SJSA1 (cell line): ENCODE data around the gene ZBTB44. TPM values are rescaled to one million over a fixed set of nuclear protein-coding genes. Genes with fewer than 3 reads are reported as not detected.

Source experiments
- DNase-seq, 2 experiments: peaks; one replicate each; pipeline ENCODE4 v3.0.0-alpha.2; 2015 to 2020; ENCODE audit warnings: low spot score in 2 of 2, low read depth in 1 of 2
- H3K27ac ChIP-seq: fragments of 250-450 bp; sonication (Bioruptor Pico); 2 replicates; pipeline ENCODE4 v1.5.1; 2020; ENCODE audit warnings: mild to moderate bottlenecking, moderate library complexity
- H3K27me3 ChIP-seq: fragments of 250-450 bp; sonication (Bioruptor Pico); replicated peaks from 2 replicates; pipeline ENCODE4 v1.5.1; 2020; ENCODE audit warnings: mild to moderate bottlenecking, moderate library complexity
- H3K36me3 ChIP-seq: fragments of 250-450 bp; sonication (Bioruptor Pico); 2 replicates; pipeline ENCODE4 v1.5.1; 2020; ENCODE audit warnings: mild to moderate bottlenecking
- H3K4me1 ChIP-seq: fragments of 250-450 bp; sonication (Bioruptor Pico); replicated peaks from 2 replicates; pipeline ENCODE4 v1.6.1; 2021; ENCODE audit warnings: mild to moderate bottlenecking
- H3K4me3 ChIP-seq: fragments of 250-450 bp; sonication (Bioruptor Pico); 2 replicates; pipeline ENCODE4 v1.5.1; 2020; ENCODE audit warnings: mild to moderate bottlenecking
- H3K9me3 ChIP-seq: fragments of 250-450 bp; sonication (Bioruptor Pico); replicated peaks from 2 replicates; pipeline ENCODE4 v1.5.1; 2020; ENCODE audit warnings: mild to moderate bottlenecking
- total RNA-seq: library from RNA; depleted of rRNA; stranded (reverse); fragments of >200 nt; shearing (Covaris generic); gene quantifications from 2 replicates; pipeline ENCODE4 v1.2.3, GENCODE V29; 2014

The ZBTB44 gene
- total RNA-seq, 1 experiment from 2014 or later = 14.4 TPM

- DNase-seq = no peak
- H3K4me1 ChIP-seq = no peaks in the 10 kb centered on the region
- no peaks in the 10 kb centered on the region for H3K36me3 ChIP-seq
- no peaks in the 10 kb centered on the region for H3K27me3 ChIP-seq
- H3K9me3 ChIP-seq = no peaks in the 10 kb centered on the region
- no peak overlapping the region for H3K4me3 ChIP-seq
- no peak overlapping the region for H3K27ac ChIP-seq
These were observed 9.0 kb upstream of the ZBTB44 start for GRCh38 chr11:130323452-130324450.

GRCh38 chr11:130322126-130322525 lies 7.4 kb upstream of the ZBTB44 start:
- H3K36me3 ChIP-seq = no peaks in the 10 kb centered on the region
- H3K4me3 ChIP-seq = no peak overlapping the region
- no peaks in the 10 kb centered on the region for H3K4me1 ChIP-seq
- H3K9me3 ChIP-seq = no peaks in the 10 kb centered on the region
- H3K27ac ChIP-seq = no peak overlapping the region
- H3K27me3 ChIP-seq = no peaks in the 10 kb centered on the region
- DNase-seq = no peak

GRCh38 chr11:130318031-130318673 lies 3.4 kb upstream of the ZBTB44 start:
- H3K4me1 ChIP-seq = peaks cover 2% of the 10 kb centered on the region
- no peaks in the 10 kb centered on the region for H3K9me3 ChIP-seq
- DNase-seq = no peak
- no peak overlapping the region for H3K27ac ChIP-seq
- H3K4me3 ChIP-seq = no peak overlapping the region
- no peaks in the 10 kb centered on the region for H3K36me3 ChIP-seq
- H3K27me3 ChIP-seq = no peaks in the 10 kb centered on the region

GRCh38 chr11:130315354-130315970 lies 745 bp upstream of the ZBTB44 start:
- no peak for DNase-seq
- peaks cover 4% of the 10 kb centered on the region for H3K4me1 ChIP-seq
- H3K9me3 ChIP-seq = no peaks in the 10 kb centered on the region
- H3K27me3 ChIP-seq = no peaks in the 10 kb centered on the region
- peak overlapping the region; percentile 25 for H3K4me3 ChIP-seq
- H3K27ac ChIP-seq = no peak overlapping the region
- no peaks in the 10 kb centered on the region for H3K36me3 ChIP-seq

- Histone ChIP-seq H3K4me3 (peak overlapping the region; percentile 81), H3K27ac (peak overlapping the region; percentile 89), H3K36me3 (no peaks in the 10 kb centered on the region), H3K9me3 (no peaks in the 10 kb centered on the region), H3K4me1 (peaks cover 4% of the 10 kb centered on the region), H3K27me3 (no peaks in the 10 kb centered on the region)
- peak; percentile 37 to 59 for DNase-seq
These were observed 450 bp downstream of the ZBTB44 start for GRCh38 chr11:130314184-130314749.

- H3K36me3 ChIP-seq = no peaks in the 10 kb centered on the region
- no peaks in the 10 kb centered on the region for H3K27me3 ChIP-seq
- H3K4me3 ChIP-seq = peak overlapping the region; percentile 81
- no peaks in the 10 kb centered on the region for H3K9me3 ChIP-seq
- H3K27ac ChIP-seq = peak overlapping the region; percentile 89
- peak in 1 of 2 experiments; percentile 1 for DNase-seq
- peaks cover 4% of the 10 kb centered on the region for H3K4me1 ChIP-seq
These were observed 1.1 kb downstream of the ZBTB44 start for GRCh38 chr11:130313383-130314183.

- no peaks in the 10 kb centered on the region for H3K27me3 ChIP-seq
- no peaks in the 10 kb centered on the region for H3K36me3 ChIP-seq
- DNase-seq = no peak
- H3K4me1 ChIP-seq = peaks cover 4% of the 10 kb centered on the region
- H3K27ac ChIP-seq = no peak overlapping the region
- H3K4me3 ChIP-seq = no peak overlapping the region
- H3K9me3 ChIP-seq = no peaks in the 10 kb centered on the region
These were observed 2.7 kb downstream of the ZBTB44 start for GRCh38 chr11:130312046-130312445.

GRCh38 chr11:130310622-130311021 lies 4.1 kb downstream of the ZBTB44 start:
- no peak for DNase-seq
- Histone ChIP-seq H3K27ac (no peak overlapping the region), H3K4me3 (no peak overlapping the region), H3K4me1 (peaks cover 4% of the 10 kb centered on the region), H3K9me3 (no peaks in the 10 kb centered on the region), H3K36me3 (no peaks in the 10 kb centered on the region), H3K27me3 (no peaks in the 10 kb centered on the region)

GRCh38 chr11:130308886-130309285 lies 5.8 kb downstream of the ZBTB44 start:
- Histone ChIP-seq H3K27me3 (no peaks in the 10 kb centered on the region), H3K9me3 (no peaks in the 10 kb centered on the region), H3K36me3 (no peaks in the 10 kb centered on the region), H3K27ac (no peak overlapping the region), H3K4me1 (peaks cover 4% of the 10 kb centered on the region; the same call in 1 of the 2 replicates), H3K4me3 (no peak overlapping the region)
- no peak for DNase-seq

- Histone ChIP-seq H3K36me3 (no peaks in the 10 kb centered on the region), H3K9me3 (no peaks in the 10 kb centered on the region), H3K4me1 (peaks cover under 1% of the 10 kb centered on the region; the same call in 1 of the 2 replicates), H3K27ac (no peak overlapping the region), H3K4me3 (no peak overlapping the region), H3K27me3 (no peaks in the 10 kb centered on the region)
- DNase-seq = no peak
These were observed 6.7 kb downstream of the ZBTB44 start for GRCh38 chr11:130308059-130308458.

GRCh38 chr11:130304651-130305050 lies 10.1 kb downstream of the ZBTB44 start:
- H3K27ac ChIP-seq = no peak overlapping the region
- H3K4me3 ChIP-seq = no peak overlapping the region
- H3K27me3 ChIP-seq = no peaks in the 10 kb centered on the region

GRCh38 chr11:130301002-130301401 lies 13.7 kb downstream of the ZBTB44 start:
- H3K36me3 ChIP-seq = no peaks in the 10 kb centered on the region
- no peaks in the 10 kb centered on the region for H3K4me1 ChIP-seq
- no peak for DNase-seq
- H3K27me3 ChIP-seq = no peaks in the 10 kb centered on the region
- no peak overlapping the region for H3K4me3 ChIP-seq
- H3K27ac ChIP-seq = no peak overlapping the region
- H3K9me3 ChIP-seq = no peaks in the 10 kb centered on the region

More at GRCh38 chr11:130304651-130305050, 10.1 kb downstream of the ZBTB44 start:
- H3K9me3 ChIP-seq = no peaks in the 10 kb centered on the region
- no peaks in the 10 kb centered on the region for H3K4me1 ChIP-seq
- DNase-seq = no peak
- H3K36me3 ChIP-seq = no peaks in the 10 kb centered on the region

- H3K4me3 ChIP-seq = no peak overlapping the region
- no peak overlapping the region for H3K27ac ChIP-seq
- no peaks in the 10 kb centered on the region for H3K27me3 ChIP-seq
- H3K36me3 ChIP-seq = no peaks in the 10 kb centered on the region
- no peaks in the 10 kb centered on the region for H3K9me3 ChIP-seq
- no peak for DNase-seq
- no peaks in the 10 kb centered on the region for H3K4me1 ChIP-seq
These were observed 14.2 kb downstream of the ZBTB44 start for GRCh38 chr11:130300567-130300966.
